NCI-H187 treated with DMSO at 0.1 percent for 48 hours (cell line): ENCODE data around the gene PCDHGA8.

Experiments
- DNase-seq: peaks from one replicate; lab custom pipeline; 2025; lab: John Stamatoyannopoulos, UW

PCDHGA8 gene

DNA sequence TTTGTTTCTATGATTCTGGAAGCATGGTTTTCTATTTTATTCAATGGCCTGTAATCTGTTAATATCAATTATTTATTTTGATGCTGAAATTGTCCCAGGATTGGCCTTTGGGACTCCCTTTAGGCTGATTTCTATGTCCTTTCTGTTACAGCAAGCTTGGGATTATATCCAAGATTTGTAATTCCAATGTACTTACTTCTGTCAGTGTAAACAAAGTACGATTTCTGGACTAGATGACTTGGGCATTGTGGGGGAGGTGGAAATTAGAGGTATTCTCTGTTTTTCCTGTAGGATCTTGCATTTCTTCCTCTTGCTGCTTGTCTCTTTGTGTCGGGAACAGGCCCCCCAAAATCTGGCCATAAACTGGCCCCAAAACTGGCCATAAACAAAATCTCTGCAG, 41.6 kb downstream of the PCDHGA8 start:
- no peak for DNase-seq

DNA sequence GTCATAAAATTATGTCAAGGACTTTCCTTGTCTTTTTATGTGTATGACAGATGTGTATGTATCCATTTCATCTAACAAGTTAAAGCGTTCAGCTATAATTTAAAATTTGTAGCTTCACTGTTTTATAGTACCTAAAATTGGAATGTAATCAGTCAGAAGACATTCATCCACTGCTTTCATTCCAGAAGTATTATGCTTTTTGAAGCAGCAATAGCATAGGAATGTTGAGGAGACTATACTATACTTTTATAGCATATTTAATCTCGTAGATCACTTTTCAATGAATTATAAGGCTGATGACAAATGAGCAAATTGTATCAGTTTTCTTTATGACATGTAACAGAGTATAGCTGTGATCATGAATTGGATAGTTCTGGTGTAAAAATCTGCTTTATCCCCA, 44.8 kb downstream of the PCDHGA8 start:
- no peak for DNase-seq

DNA sequence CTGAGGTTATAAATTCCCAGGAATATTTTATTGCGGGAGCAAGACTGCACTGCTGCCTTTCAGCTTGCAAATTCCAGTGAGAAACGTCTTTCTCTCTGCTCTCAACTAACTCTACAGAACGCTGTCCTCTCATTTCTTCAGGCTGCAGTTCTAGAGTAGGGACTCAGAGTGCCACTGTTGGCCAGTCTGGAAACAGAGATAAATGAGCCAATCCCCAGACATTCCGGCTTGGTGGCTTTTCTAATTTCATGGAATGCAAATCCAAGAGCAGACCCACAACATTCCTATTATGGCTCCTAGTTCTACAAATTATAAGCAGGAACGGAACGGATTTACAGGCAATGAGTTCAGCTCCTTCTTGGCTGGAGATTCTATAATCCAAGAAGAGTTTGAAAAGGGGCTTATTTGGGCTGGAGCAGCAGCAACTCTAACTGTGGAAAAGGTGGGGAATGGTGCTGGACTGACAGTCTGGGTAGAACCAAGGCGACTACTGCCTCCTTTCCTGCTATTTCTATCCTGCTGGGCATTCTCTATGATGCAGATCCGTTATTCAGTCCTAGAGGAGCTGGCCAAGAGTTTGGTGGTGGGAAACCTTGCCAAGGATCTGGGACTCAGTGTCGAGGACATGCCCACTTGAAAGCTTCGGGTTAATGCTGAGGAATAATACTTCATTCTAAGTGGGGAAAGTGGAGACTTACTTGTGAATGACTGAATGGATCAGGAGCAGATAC, 47.1 kb downstream of the PCDHGA8 start:
- DNase-seq, result no peak

DNA sequence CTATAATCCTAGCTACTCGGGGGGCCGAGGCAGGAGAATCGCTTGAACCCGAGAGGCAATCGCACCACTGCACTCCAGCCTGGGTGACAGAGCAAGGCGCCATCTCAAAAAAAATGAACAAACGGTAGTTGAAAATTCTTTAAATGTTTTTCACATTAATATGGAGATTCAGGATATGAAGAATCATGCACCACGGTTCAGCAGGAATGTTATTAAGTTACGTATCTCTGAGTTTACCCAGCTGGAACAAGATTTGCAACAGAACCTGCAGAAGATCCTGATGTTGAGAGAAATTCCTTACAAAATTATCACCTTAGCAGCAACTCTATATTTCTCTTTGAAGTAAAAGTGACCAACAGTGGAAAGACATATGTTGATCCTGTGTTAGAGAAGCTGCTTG, 47.9 kb downstream of the PCDHGA8 start:
- DNase-seq, result no peak

DNA sequence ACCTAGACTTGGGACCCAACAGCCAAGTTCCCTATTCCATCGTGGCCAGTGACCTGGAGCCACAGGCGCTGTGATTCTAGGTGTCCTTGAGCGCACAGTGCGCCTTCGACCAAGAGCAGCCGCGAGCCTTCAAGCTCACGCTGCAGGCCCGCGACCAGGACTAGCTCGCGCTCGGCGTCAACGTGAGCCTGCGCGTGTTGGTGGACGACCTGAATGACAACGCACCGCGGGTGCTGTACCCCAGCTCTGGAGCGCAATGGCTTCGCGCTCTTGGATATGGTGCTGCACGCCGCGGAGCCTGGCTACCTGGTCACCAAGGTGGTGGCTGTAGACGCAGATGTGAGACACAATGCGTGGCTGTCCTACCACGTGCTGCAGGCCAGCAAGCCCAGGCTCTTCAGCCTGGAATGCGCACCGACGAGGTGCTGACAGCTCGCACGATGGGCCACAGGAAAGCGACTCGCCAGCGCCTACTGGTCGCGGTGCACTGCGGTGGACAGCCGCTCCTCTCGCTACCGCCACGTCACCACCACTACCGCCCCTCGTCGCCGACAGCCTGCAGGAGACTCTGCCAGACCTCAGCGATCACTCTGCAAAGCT, 49.2 kb downstream of the PCDHGA8 start:
- DNase-seq, result no peak
